HG02884 (cell line): ENCODE results near the gene MAP4K4.

ENCODE experiments used
- ATAC-seq: cut with Tn5 transposase; IDR thresholded peaks from one replicate; pipeline ENCODE4 v1.9.1; 2021; ENCODE audit warnings: mild to moderate bottlenecking, moderate library complexity; ENCODE audit not compliant: unreplicated experiment

The MAP4K4 gene

DNA sequence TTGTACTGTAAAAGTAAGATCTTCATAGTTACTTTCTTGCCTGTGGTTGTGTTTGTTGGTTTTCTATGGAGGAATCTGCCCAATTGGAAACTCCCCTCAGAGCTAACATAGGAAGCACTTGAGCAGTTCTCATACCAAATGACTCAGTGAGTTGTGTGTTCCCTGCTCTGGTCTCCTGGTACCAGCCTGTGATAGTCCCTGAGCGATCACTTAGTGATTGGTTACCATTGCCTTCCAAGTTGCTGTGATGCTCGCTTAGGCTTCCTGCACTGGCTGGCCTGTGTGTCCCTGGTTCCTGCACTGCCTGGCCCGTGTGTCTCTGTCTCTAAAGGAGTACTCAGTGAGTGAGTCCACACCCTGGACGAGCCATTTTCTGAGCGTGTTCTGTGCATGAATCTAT, 133.0 kb downstream of the MAP4K4 start:
- ATAC-seq = peak; percentile 55

DNA sequence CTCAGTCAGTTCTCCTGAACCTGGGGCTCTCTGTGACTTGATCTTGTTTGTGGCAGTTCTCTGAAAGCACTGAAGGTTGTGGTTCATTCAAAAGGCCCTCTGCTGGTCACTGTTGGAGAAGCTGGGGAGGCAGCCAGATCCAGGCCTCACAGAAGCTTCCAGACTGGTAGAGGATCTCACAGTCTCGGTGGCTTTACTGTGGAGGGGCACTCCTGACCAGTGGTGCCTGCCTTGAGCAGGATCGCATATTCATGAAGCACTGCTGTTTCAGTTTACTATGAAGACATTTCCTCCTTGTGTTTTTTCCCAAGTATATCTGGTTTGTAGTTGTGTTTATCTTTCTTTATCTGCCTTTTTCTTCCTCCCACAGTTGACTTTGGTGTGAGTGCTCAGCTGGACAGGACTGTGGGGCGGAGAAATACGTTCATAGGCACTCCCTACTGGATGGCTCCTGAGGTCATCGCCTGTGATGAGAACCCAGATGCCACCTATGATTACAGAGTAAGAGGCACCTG, 133.9 kb downstream of the MAP4K4 start:
- peak; percentile 68 for ATAC-seq

- no peak for ATAC-seq
These were observed 134.6 kb downstream of the MAP4K4 start for GRCh38 chr2:101832114-101832513.

DNA sequence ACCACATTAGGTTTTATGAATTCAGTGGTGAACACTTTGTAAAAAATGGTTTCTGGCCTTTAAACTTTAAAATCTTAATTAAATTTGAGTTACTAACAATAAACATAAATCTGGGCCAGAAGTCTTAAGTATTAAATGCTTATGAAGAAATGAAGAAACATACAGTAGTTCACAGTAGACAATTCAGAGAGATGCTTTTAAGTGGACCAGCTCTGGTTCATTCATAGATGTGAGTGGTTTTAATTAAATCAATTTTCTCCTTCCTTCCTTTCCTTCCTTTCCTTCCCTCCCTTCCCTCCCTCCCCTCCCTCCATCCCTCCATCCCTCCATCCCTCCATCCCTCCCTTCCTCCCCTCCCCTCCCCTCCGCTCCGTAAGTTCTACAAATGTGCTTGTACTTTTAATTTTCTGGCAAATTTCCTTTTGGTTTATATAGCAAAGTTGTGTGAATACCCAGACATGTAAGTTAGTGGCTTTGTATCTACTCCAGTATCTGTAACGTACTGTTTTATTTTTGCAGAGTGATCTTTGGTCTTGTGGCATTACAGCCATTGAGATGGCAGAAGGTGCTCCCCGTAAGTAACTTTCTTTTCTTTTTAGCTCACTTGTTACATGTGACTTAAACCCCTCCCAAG, 136.5 kb downstream of the MAP4K4 start:
- ATAC-seq = no peak

DNA sequence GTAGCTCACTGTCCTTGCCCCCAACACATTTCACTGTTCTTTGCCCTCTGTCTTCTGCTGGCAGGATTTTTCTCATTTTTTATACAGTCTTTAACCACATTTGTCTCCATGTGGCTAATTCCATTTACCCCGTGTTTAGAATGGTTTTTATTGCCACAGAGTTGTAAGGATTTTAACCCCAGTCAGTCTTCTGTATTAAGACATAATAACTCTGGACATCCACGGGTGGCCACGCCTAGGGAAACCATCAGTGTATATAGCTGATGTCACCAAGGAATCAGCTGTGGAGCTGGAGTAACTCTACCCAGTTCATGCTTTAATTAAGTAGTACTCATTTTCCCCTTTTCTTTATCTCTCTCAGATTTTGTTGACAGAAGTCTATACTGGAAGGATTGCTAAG, 139.8 kb downstream of the MAP4K4 start:
- ATAC-seq = no peak

- ATAC-seq = no peak
These were observed 144.3 kb downstream of the MAP4K4 start for GRCh38 chr2:101841679-101842327.

DNA sequence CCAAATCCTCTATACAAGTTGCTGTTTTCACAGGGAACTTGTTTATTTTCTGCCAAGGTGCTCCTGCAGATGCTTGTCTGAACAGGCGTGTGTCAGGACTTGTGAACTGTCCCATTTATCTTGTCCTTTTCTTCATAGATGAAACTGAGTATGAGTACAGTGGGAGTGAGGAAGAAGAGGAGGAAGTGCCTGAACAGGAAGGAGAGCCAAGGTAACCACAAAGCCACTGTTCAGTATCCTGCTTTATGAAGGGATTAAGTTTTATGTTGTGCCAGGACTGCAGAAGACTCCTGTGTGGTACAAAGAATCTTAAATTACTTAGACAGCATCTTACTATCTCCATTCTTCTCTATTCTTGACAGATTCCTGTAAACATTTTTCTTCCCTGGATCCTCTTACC, 145.0 kb downstream of the MAP4K4 start:
- ATAC-seq = no peak

GRCh38 chr2:101843048-101843447, 145.5 kb downstream of the MAP4K4 start:
- ATAC-seq = no peak

DNA sequence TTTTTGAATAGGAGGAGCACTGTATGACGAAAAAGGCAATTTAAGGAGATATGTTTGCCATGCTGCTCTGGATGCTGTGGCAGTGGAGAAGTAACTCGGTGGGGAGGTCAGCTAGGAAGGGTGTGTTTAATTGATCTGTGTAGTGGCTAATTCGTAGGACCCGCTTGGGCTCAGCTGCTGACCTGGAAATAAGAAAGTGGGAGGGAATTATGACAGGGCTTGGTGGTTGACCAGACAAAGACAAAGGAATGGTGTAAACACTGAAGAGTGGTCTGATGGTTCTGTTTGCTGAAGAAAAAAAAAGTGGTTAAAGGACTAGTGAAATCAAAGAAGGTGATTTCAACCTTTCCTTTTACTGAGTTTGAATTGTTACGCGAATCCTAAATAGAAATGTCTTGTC, 146.0 kb downstream of the MAP4K4 start:
- ATAC-seq = no peak

DNA sequence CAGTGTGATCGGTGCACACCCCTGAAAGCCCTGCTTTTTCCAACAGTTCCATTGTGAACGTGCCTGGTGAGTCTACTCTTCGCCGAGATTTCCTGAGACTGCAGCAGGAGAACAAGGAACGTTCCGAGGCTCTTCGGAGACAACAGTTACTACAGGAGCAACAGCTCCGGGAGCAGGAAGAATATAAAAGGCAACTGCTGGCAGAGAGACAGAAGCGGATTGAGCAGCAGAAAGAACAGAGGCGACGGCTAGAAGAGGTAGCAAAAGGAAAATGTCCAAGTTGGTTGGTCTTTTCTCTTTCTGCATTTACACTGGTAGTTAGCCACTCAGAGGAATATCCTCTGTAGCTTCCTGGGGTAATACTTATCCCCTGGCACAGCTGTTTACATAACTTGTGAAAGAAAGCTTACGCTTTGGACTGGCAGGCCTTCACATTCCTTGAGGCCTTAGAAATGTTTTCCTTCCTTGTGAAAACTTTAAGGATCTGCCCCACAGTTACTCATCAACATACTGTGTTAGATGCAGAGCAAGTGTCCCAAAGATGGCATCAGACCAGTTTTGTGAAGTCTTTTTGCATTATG, 146.6 kb downstream of the MAP4K4 start:
- no peak for ATAC-seq

DNA sequence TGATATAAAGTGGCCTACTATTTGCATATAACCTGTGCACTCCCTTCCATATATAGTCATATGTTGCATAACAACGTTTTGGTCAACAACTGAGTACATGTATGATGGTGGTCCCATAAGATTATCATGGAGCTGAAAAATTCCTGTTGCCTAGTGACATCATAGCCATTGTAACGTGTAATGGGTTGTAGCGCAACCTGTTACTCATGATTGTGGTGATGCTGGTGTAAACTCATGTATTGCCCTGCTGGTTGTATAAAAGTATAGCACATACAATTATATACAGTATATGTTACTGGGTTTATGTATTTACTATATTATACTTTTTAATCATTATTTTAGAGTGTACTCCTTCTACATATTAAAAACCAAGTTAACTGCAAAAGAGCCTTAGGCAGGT, 149.5 kb downstream of the MAP4K4 start:
- no peak for ATAC-seq

DNA sequence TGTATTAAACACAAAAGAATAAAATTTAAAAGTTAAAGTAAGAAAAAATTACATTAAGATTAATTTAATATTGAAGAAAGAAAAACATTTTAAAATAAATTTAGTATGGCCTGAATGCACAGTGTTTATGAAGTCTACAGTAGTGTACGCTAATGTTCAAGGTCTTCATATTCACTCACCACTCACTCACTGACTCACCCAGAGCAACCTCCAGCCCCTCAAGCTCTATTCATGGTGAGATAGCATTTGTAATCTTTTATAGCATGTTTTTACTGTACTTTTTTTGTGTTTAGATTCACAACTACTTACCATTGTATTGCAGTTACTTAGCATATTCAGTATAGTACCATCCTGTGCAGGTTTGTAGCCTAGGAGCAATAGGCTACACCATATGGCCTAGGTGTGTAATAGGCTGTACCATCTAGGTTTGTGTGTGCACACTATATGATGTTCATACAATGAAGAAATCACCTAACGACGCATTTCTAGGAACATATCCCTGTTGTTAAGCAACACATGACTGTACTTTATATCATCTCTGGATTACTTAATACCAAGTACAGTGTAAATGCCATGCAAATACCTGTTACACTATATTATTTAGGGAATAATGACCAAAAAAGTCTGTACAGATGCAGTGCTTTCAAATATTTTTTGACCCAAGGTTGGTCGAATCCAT, 150.3 kb downstream of the MAP4K4 start:
- no peak for ATAC-seq

DNA sequence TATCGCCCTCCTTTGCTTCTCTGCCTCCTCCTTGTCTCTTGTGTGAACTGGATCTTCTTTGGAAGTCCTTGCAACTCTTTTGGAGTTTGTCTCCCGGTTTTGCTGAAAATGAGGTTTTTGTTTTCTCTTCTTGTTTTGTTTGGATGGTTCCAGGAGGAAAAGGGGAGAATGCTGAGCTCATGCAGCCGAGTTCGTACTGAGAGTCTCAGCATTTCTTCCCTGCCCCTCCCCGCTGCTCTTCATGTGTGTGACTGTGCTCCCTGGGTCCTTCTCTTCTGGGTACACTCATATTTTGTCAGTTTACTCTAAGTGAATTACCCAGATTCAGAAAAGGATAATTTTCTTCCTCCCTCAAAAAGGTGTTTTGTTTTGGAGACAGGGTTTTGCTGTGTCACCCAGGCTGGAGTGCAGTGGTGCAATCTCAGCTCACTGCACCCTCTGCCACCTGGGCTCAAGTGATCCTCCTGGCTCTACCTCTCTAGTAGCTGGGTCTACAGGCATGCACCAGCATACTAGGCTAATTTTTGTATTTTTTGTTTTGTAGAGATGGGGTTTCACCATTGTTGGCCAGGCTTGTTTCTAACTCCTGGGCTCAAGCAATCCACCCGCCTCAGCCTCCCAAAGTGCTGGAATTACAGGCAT, 151.4 kb downstream of the MAP4K4 start:
- no peak for ATAC-seq

DNA sequence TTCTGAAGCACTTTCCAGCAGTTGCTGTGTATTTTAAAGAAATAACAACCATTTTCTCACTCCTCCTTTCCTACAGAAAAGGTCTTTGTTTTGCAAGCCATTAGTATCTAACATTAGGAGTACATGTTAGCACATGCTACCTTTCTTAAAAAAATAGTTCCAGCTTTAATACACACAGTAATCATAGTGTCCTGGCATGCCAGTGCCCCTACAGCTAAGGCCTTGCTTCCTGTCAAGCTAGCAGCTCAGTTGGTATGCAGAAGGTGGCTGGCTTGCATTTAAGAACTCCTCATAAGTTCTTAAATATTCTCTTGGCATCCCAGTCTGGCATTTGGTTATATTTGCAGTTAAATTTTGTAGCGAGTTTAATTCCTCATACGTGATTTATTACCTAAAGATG, 152.9 kb downstream of the MAP4K4 start:
- no peak for ATAC-seq

- no peak for ATAC-seq
These were observed 153.5 kb downstream of the MAP4K4 start for GRCh38 chr2:101850991-101851390.

DNA sequence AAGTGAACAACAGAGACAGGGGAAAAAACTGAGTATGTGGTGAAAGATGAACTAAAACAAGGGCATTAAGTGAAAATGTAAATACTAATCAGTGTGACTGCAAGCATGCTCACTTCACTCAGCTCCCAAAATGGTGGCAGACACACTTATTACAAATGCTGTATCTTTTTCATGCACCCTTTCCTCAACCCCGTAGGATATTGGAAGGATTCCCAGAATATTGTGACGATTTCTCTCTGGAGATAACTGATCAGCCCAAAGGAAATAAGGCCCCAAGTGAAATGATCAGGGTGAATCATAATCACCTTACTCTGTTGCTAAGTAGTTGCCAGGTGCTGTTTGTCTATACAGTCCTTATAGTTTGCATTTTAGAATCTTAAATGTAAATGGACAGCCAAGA, 155.3 kb downstream of the MAP4K4 start:
- ATAC-seq = no peak

DNA sequence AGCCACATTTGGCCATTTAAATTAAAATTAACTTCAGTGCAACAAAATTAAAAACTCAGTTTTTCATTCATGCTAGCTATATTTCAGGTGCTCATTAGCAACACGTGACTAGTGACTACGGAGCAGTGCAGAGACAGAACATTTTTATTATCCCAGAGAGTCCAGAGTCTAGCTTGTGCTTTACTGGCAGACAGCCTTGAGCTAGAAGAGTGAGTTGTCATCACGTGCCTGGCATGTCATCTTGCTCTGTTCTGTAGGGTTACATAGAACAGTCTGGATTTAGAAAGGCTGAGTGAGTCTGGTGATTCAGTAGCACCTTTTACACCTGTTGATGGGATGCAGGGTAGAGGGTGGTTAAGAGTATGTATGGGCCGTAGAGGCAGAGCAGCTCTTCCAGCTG, 157.4 kb downstream of the MAP4K4 start:
- no peak for ATAC-seq

- ATAC-seq = no peak
These were observed 158.3 kb downstream of the MAP4K4 start for GRCh38 chr2:101855776-101856175.

- no peak for ATAC-seq
These were observed 160.7 kb downstream of the MAP4K4 start for GRCh38 chr2:101858246-101858645.

- ATAC-seq = no peak
These were observed 161.4 kb downstream of the MAP4K4 start for GRCh38 chr2:101858910-101859309.

- no peak for ATAC-seq
These were observed 162.1 kb downstream of the MAP4K4 start for GRCh38 chr2:101859604-101860003.
